ENCODE results near the gene ALDH16A1. TPM values are rescaled to one million over a fixed set of nuclear protein-coding genes. Genes with fewer than 3 reads are reported as not detected.
A peak's percentile ranks its signal among the peaks of the same experiment; 100 is the strongest.

The ALDH16A1 gene
- total RNA-seq, 1 donor from 2014 or later, result 14.7 TPM

DNA sequence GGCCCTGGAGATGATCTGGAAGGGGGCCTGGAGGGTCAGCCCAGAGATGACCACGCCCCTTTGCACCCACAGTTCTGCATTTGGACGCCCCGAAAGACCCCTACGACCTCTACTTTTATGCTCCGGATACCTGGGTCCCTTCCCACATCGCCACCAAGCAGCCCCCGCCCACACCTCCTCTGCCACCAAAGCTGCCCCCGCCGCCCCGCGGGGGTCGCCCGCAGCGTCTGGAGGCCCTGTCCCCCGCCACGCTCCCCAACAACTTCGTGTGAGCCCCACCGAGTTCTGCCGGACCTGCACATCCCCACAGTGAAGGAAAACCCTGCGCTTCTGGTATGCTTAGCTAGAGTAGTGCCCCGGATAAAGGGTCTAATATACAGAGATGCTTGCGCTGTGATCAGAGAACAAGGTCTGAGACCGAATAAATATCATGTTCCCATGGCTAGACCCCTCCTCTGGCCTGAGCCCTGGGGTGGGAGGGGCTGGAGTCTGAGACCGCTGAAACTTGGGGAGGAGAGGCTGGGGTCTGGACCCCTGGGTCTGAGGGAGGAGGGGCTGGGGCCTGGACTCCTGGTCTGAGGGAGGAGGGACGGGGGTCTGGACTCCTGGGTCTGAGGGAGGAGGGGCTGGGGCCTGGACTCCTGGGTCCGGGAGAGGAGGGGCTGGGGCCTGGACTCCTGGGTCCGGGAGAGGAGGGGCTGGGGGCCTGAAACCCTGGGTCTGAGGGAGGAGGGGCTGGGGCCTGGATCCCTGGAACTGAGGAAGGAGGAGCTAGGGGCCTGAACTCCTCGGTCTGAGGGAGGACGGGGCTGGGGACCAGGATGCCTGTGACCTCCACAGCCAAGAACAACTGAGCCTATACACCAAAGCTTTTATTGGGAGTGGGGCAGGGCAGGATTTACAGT, 24.2 kb upstream of the ALDH16A1 start:
- H3K4me2 ChIP-seq, result peak overlapping the region; percentile 93
- peaks cover 17% of the 10 kb centered on the region for H3K9me3 Mint-ChIP-seq
- no peak overlapping the region for H3K27ac ChIP-seq
- peak overlapping the region; percentile 50 for H3K4me3 ChIP-seq
- no peak overlapping the region for H3K9ac ChIP-seq
- peaks cover 60% of the 10 kb centered on the region for H3F3A ChIP-seq (ENCODE audit: low read depth)
- peak overlapping the region; percentile 30 for H2AFZ ChIP-seq (replicated peaks)
- no peaks in the 10 kb centered on the region for H3K36me3 ChIP-seq
- TF ChIP-seq EZH2phosphoT487 (IDR thresholded peaks at IDR 0.05), result no peak
- TF ChIP-seq EZH2 (IDR thresholded peaks at IDR 0.05), result no peak
- TF ChIP-seq, protein P1, sequence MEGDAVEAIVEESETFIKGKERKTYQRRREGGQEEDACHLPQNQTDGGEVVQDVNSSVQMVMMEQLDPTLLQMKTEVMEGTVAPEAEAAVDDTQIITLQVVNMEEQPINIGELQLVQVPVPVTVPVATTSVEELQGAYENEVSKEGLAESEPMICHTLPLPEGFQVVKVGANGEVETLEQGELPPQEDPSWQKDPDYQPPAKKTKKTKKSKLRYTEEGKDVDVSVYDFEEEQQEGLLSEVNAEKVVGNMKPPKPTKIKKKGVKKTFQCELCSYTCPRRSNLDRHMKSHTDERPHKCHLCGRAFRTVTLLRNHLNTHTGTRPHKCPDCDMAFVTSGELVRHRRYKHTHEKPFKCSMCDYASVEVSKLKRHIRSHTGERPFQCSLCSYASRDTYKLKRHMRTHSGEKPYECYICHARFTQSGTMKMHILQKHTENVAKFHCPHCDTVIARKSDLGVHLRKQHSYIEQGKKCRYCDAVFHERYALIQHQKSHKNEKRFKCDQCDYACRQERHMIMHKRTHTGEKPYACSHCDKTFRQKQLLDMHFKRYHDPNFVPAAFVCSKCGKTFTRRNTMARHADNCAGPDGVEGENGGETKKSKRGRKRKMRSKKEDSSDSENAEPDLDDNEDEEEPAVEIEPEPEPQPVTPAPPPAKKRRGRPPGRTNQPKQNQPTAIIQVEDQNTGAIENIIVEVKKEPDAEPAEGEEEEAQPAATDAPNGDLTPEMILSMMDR (IDR thresholded peaks at IDR 0.05), result no peak
- peak; percentile 62 for DNase-seq (ENCODE audit: low spot score)
- H3K9me3 ChIP-seq (ENCODE audit: low read depth), result no peaks in the 10 kb centered on the region
- H3K4me1 Mint-ChIP-seq, result peaks cover 54% of the 10 kb centered on the region
- H3K27me3 ChIP-seq, result peaks cover 96% of the 10 kb centered on the region
- no peaks in the 10 kb centered on the region for H3K79me2 ChIP-seq (ENCODE audit: low read depth)
- H3K4me1 ChIP-seq, result peaks cover 32% of the 10 kb centered on the region
- H3K27me3 Mint-ChIP-seq (ENCODE audit: insufficient read depth, low read depth), result peaks cover 67% of the 10 kb centered on the region
- H3K4me3 Mint-ChIP-seq, result peak overlapping the region; percentile 87
- H3K27ac Mint-ChIP-seq, result peak overlapping the region; percentile 46
- H4K20me1 ChIP-seq (ENCODE audit: low read depth), result no peaks in the 10 kb centered on the region
- peaks cover 2% of the 10 kb centered on the region for H3K36me3 Mint-ChIP-seq

DNA sequence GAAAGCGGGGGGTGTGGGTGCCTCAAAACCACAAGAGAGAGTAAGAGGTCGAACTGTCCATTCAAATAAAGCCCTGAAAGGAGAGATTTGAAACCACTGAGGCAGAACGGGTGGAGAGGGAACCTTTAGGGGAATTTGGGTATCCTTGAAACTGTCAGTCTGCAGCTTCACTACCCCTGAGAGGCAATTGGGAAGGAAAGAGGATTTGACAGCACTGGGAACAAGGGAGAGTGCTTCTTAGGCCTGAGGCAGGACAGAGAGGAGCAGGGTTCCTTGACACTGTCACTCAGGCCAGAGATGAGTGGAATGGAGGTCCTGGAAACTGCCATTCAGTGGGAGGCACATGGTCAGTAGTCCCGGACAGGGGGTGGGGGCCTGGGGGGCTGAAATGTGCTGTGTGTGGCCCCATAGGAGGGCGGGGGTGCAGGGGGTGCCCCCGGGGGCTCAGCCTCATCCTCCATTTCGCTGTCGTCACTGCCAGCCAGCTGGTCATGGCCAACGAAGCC, 22.8 kb upstream of the ALDH16A1 start:
- Mint-ChIP-seq H3K36me3 (peaks cover 2% of the 10 kb centered on the region), H3K4me1 (peaks cover 51% of the 10 kb centered on the region), H3K27ac (no peak overlapping the region), H3K4me3 (peak overlapping the region; percentile 74), H3K9me3 (peaks cover 17% of the 10 kb centered on the region), H3K27me3 (ENCODE audit: insufficient read depth, low read depth) (peaks cover 62% of the 10 kb centered on the region)
- Histone ChIP-seq H2AFZ (replicated peaks) (no peak overlapping the region), H3K4me2 (peak overlapping the region; percentile 93), H3F3A (ENCODE audit: low read depth) (peaks cover 62% of the 10 kb centered on the region), H3K4me1 (peaks cover 30% of the 10 kb centered on the region), H3K9ac (no peak overlapping the region), H3K4me3 (no peak overlapping the region), H3K36me3 (no peaks in the 10 kb centered on the region), H4K20me1 (ENCODE audit: low read depth) (no peaks in the 10 kb centered on the region), H3K27ac (no peak overlapping the region), H3K79me2 (ENCODE audit: low read depth) (no peaks in the 10 kb centered on the region), H3K9me3 (ENCODE audit: low read depth) (no peaks in the 10 kb centered on the region), H3K27me3 (peaks cover 96% of the 10 kb centered on the region)
- TF ChIP-seq, protein P1 (IDR thresholded peaks at IDR 0.05), result no peak
- TF ChIP-seq EZH2 (IDR thresholded peaks at IDR 0.05) (no peak), EZH2phosphoT487 (IDR thresholded peaks at IDR 0.05) (no peak)
- no peak for DNase-seq (ENCODE audit: low spot score)

DNA sequence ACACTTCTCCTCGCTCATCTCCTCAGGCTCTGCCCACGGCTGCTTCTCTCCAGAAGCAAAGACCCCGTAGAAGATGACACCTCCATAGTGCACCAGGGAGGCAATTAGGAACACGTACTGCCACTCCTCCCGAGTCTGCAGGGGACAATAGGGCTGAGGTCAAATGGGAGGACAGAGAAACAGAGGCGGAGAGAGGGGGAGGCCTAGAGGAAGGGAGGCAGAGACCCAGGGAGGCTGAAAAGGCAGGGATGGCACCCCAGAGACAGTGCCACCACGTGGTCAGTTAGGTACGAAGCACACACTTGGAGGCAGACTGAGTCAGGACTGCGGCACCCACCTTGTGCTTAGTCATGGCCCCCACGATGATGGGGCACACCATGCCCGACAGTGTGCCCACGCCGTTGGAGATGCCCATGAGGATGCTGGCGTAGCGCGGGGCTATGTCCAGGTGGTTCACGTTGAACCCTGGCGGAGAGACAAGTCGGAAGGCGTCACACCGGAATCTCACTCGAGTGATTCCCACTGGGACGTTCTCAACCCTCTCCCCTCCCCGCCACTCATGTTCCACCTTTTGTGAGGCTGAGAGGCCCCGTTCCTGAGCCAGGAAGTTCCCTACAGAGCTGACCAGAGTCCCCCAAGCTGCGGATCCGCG, 22.2 kb upstream of the ALDH16A1 start:
- H3K9ac ChIP-seq, result no peak overlapping the region
- H3K4me3 ChIP-seq, result no peak overlapping the region
- peaks cover 17% of the 10 kb centered on the region for H3K9me3 Mint-ChIP-seq
- no peak overlapping the region for H2AFZ ChIP-seq (replicated peaks)
- peaks cover 50% of the 10 kb centered on the region for H3K4me1 Mint-ChIP-seq
- no peaks in the 10 kb centered on the region for H3K9me3 ChIP-seq (ENCODE audit: low read depth)
- no peak overlapping the region for H3K27ac Mint-ChIP-seq
- peaks cover 2% of the 10 kb centered on the region for H3K36me3 Mint-ChIP-seq
- H3K79me2 ChIP-seq (ENCODE audit: low read depth), result no peaks in the 10 kb centered on the region
- peaks cover 62% of the 10 kb centered on the region for H3K27me3 Mint-ChIP-seq (ENCODE audit: insufficient read depth, low read depth)
- peak; percentile 38 for DNase-seq (ENCODE audit: low spot score)
- no peak overlapping the region for H3K4me2 ChIP-seq
- peaks cover 96% of the 10 kb centered on the region for H3K27me3 ChIP-seq
- TF ChIP-seq EZH2phosphoT487 (IDR thresholded peaks at IDR 0.05) (no peak), EZH2 (IDR thresholded peaks at IDR 0.05) (no peak)
- TF ChIP-seq, protein P1 (IDR thresholded peaks at IDR 0.05), result peak; percentile 46
- H4K20me1 ChIP-seq (ENCODE audit: low read depth), result no peaks in the 10 kb centered on the region
- H3F3A ChIP-seq (ENCODE audit: low read depth), result peaks cover 65% of the 10 kb centered on the region
- peaks cover 28% of the 10 kb centered on the region for H3K4me1 ChIP-seq
- no peak overlapping the region for H3K27ac ChIP-seq
- peak overlapping the region; percentile 74 for H3K4me3 Mint-ChIP-seq
- H3K36me3 ChIP-seq, result no peaks in the 10 kb centered on the region

Measured in neural progenitor cell (in vitro differentiated cells).